ENCODE data around the gene GNGT2. TPM values are rescaled to one million over a fixed set of nuclear protein-coding genes. Genes with fewer than 3 reads are reported as not detected.

Gene GNGT2
- total RNA-seq, 4 donors from 2014 or later, result 0.68 to 4.0 TPM; not detected in 2

DNA sequence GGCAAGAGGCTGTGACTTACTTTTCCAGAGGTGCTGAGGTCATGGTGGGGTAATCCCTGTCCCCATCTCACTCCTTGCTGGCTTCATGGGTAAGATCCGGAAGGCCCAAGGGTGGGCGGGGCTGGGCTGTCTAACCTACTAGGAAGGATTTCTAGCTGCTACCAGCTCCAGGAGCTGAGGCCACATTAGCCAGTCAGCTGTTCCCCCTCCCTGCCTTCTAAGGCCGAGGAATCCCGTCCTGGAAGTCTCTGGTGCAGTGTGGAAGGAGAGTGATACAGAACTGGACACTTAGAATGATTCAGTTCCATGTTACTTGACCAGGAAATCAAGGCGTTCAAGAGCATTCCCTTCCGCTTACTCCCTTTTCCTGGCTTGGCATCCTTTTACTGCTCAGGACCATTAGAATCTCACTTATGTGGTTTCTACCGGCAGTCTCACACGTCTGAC lies 8.9 kb downstream of the GNGT2 start:
- in situ Hi-C loops (cut with MboI; ENCODE audit: low pct_ligation_motif_present in 1 of 4, low pct_unique_long_range_greater_than_20kb in 1 of 4, low sequenced_read_pairs in 3 of 4), result no loop called here
- WGBS, 2 donors (ENCODE audit: low coverage in 1 of 2), result 81 to 87% methylated on average over 6 to 8 of the region's 8 CpGs
- Histone ChIP-seq H3K4me3 (no peak overlapping the region), H3K27me3 (no peaks in the 10 kb centered on the region), H3K4me1 (peaks cover 0 to 4% (median 0%) of the 10 kb centered on the region in 4 donors), H3K9me3 (no peaks in the 10 kb centered on the region), H3K27ac (no peak overlapping the region), H3K36me3 (no peaks in the 10 kb centered on the region)
- DNase-seq, result no peak
- TF ChIP-seq EP300 (IDR thresholded peaks at IDR 0.05; ENCODE audit: low read depth), result no peak
- TF ChIP-seq, protein P1, sequence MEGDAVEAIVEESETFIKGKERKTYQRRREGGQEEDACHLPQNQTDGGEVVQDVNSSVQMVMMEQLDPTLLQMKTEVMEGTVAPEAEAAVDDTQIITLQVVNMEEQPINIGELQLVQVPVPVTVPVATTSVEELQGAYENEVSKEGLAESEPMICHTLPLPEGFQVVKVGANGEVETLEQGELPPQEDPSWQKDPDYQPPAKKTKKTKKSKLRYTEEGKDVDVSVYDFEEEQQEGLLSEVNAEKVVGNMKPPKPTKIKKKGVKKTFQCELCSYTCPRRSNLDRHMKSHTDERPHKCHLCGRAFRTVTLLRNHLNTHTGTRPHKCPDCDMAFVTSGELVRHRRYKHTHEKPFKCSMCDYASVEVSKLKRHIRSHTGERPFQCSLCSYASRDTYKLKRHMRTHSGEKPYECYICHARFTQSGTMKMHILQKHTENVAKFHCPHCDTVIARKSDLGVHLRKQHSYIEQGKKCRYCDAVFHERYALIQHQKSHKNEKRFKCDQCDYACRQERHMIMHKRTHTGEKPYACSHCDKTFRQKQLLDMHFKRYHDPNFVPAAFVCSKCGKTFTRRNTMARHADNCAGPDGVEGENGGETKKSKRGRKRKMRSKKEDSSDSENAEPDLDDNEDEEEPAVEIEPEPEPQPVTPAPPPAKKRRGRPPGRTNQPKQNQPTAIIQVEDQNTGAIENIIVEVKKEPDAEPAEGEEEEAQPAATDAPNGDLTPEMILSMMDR (IDR thresholded peaks at IDR 0.05), result no peak
- no peak for TF ChIP-seq POLR2A (IDR thresholded peaks at IDR 0.05)
- TF ChIP-seq POLR2AphosphoS5 (IDR thresholded peaks at IDR 0.05), result no peak
- intact Hi-C loops (cut with DNase I; ENCODE audit: low total_unique reads), result no loop called here

DNA sequence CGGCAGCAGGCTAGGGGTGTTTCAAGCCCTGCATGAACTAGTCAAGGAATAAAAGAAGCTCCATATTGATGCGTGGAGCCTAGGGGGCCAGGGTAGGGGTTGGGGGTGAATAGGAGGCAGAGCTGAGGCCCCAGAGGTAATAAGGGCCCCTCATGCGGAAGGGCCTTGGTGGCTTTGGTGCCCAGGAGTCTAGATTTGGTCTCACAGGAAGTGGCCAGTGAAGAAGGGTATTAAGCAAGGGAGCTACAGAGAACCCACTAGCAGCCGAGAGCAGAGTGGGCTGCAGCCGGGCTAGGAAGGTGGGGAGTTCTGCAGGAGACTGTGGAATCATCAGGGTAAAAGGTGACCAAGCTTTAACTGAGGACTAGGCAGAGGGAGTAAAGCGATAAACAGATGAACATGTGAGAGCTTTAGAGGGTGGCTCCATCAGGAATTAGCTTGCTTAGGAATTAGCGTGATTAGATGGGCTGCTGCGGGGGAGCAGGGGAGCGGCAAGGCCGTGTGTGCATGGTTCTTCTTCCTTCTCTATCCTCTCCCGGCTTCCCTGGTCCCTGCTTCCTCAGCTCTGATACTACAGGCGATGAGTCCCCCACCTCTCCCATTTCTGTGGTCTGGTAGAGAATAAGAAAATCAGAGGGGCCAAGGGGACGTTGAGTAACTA lies 9.8 kb downstream of the GNGT2 start:
- intact Hi-C loops (cut with DNase I; ENCODE audit: low total_unique reads) (no loop called here), in situ Hi-C loops (cut with MboI; ENCODE audit: low pct_ligation_motif_present in 1 of 4, low pct_unique_long_range_greater_than_20kb in 1 of 4, low sequenced_read_pairs in 3 of 4) (no loop called here)
- 90 to 91% methylated on average over 3 to 13 of the region's 13 CpGs for WGBS, 2 donors (ENCODE audit: low coverage in 1 of 2)
- no peaks in the 10 kb centered on the region for H3K36me3 ChIP-seq
- no peaks in the 10 kb centered on the region for H3K9me3 ChIP-seq
- no peak overlapping the region for H3K4me3 ChIP-seq
- TF ChIP-seq POLR2AphosphoS5 (IDR thresholded peaks at IDR 0.05) (no peak), EP300 (IDR thresholded peaks at IDR 0.05; ENCODE audit: low read depth) (no peak)
- TF ChIP-seq, protein P1 (IDR thresholded peaks at IDR 0.05), result no peak
- peaks cover 0 to 4% (median 0%) of the 10 kb centered on the region in 4 donors for H3K4me1 ChIP-seq
- no peak for DNase-seq
- H3K27ac ChIP-seq, result no peak overlapping the region
- no peaks in the 10 kb centered on the region for H3K27me3 ChIP-seq

DNA sequence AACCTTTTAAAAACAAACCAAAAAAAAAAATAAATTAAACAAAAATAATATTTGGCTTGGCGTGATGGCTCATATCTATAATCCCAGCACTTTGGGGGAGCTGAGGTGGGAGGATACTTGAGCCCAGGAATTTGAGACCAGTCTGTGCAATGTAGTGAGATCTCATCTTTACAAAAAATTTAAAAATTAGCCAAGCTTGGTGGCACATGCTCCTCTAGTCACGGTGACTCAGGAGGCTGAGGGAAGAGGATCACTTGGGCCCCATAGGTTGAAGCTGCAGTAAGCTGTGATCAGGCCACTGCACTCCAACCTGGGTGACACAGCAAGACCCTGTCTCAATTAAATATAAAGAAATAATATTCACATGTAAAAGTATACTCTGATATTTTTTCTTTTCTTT lies 12.2 kb downstream of the GNGT2 start:
- 64 to 92% methylated on average over 2 of the region's 2 CpGs for WGBS, 2 donors (ENCODE audit: low coverage in 1 of 2)
- intact Hi-C loops (cut with DNase I; ENCODE audit: low total_unique reads), result no loop called here

DNA sequence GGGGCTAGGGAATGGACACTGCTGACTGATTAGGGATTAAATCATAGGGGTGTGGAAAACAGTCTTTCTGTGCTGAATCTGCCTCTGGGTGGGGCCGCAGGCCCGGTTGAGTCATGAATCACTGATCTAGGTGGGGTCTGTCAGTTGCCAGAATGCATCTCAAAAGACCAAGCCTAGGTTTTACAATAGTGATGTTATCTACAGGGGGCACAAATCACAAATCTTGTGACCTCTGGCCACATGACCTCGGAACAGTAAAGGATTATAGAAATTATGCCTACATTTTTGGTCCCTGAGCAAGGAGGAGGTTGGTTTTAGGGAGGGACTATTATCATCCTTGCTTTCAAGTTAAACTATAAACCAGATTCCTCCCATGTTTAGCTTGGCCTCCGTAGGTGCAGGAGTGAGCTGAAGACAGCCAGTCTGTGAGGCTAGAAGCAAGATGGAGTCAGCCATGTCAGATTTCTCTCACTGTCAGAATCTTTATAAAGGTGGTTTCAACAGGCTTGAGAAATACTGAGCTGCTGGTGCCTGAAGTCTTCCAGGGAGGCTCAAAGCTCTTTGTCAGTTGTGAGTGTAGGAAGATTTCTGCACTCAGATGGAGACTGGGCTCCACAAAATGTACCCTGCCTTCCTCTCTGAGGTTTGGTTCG lies 12.9 kb downstream of the GNGT2 start:
- Histone ChIP-seq H3K36me3 (no peaks in the 10 kb centered on the region), H3K4me1 (peaks cover 0 to 13% (median 6%) of the 10 kb centered on the region in 4 donors), H3K27me3 (no peaks in the 10 kb centered on the region), H3K27ac (no peak overlapping the region), H3K9me3 (no peaks in the 10 kb centered on the region), H3K4me3 (no peak overlapping the region)
- in situ Hi-C loops (cut with MboI; ENCODE audit: low pct_ligation_motif_present in 1 of 4, low pct_unique_long_range_greater_than_20kb in 1 of 4, low sequenced_read_pairs in 3 of 4) (no loop called here), intact Hi-C loops (cut with DNase I; ENCODE audit: low total_unique reads) (no loop called here)
- DNase-seq, result no peak
- WGBS, 2 donors (ENCODE audit: low coverage in 1 of 2), result 42 to 47% methylated on average over 2 to 5 of the region's 5 CpGs
- TF ChIP-seq, protein P1 (IDR thresholded peaks at IDR 0.05), result no peak
- no peak for TF ChIP-seq POLR2AphosphoS5 (IDR thresholded peaks at IDR 0.05)
- TF ChIP-seq EP300 (IDR thresholded peaks at IDR 0.05; ENCODE audit: low read depth), result no peak
- TF ChIP-seq POLR2A (IDR thresholded peaks at IDR 0.05), result no peak

More for the DNA sequence above, 12.2 kb downstream of the GNGT2 start:
- Histone ChIP-seq H3K4me1 (peaks cover 0 to 13% (median 6%) of the 10 kb centered on the region in 4 donors), H3K4me3 (no peak overlapping the region), H3K36me3 (no peaks in the 10 kb centered on the region), H3K27me3 (no peaks in the 10 kb centered on the region), H3K27ac (no peak overlapping the region), H3K9me3 (no peaks in the 10 kb centered on the region)
- no peak for DNase-seq
- no peak for TF ChIP-seq EP300 (IDR thresholded peaks at IDR 0.05; ENCODE audit: low read depth)
- no peak for TF ChIP-seq POLR2A (IDR thresholded peaks at IDR 0.05)
- no peak for TF ChIP-seq POLR2AphosphoS5 (IDR thresholded peaks at IDR 0.05)
- TF ChIP-seq, protein P1 (IDR thresholded peaks at IDR 0.05), result no peak
- in situ Hi-C loops (cut with MboI; ENCODE audit: low pct_ligation_motif_present in 1 of 4, low pct_unique_long_range_greater_than_20kb in 1 of 4, low sequenced_read_pairs in 3 of 4), result no loop called here

Measured in transverse colon (tissue), 4 donors.